ENCODE data around the gene EXOC6B. TPM values are rescaled to one million over a fixed set of nuclear protein-coding genes. Genes with fewer than 3 reads are reported as not detected.

Gene EXOC6B
- total RNA-seq: 9.2 TPM

DNA sequence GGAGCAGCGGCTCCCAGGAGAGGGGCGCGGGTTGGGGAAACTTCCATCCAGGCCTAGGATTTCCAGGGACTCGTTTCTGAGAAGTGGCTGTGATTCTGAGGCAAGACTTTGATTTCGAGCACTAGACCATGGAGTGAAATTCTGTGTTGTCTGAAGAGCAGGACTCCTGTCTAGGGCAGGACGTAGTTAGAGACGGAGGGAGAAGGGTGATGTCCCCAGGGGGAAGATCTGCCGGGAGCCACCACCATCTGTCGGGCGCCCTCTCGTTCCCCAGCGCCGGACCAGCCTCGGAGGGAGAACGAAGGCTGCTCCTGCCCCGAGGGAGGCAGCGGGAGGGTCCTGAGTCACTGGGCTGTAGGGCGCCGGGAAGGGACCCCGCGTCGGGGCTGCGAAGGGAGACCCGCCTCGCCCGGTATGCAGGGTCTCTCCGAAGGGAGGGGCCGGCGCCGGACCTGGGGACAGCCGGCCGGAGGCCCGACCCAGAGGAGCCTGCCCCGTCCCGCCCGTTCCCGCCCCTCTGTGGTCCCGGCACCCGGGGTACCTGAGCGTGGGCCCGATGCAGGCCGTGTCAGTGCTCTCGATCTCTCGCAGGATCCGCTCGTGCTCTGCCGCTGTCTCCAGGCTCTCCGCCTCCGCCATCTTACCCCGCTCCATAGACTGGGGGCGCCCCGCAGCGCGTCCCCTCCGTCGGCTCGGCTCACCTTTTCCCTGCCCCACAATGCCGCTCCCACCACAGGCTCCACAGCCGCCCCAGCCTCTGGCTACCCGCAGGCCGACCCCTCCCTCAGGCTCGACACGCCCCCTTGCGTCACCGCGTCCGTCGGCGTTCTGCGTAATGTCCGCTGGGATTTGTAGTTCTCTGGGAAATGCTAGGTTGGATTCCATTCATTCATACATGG, at the start of gene EXOC6B:
Gene EXOC6B, minus strand, starts transcription at position 777 of the 899 bp plus-strand sequence.
- DNase-seq (ENCODE audit: low read depth in 2 of 3, low spot score in 2 of 3): peak; percentile 53 to 88 (median 83)

DNA sequence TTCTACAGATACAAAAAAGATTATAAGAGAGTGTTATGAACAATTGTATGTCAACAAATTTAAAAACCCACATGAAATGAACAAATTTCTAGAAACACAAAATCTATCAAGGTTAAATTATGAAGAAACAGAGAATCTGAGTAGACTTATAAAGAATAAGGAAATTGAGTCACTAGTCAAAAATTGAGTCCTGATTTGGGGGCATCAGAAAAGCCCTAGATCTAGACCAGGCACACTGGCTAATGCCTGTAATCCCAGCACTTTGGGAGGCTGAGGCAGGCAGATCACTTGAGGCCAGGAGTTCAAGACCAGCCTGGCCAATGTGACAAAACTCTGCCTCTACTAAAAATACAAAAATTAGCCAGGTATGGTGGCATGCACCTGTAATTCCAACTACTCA, 46.0 kb upstream of the EXOC6B start:
- no peak for DNase-seq (ENCODE audit: low read depth in 2 of 3, low spot score in 2 of 3)

GRCh38 chr2:72871060-72871459, 45.2 kb upstream of the EXOC6B start:
- no peak for DNase-seq (ENCODE audit: low read depth in 2 of 3, low spot score in 2 of 3)

GRCh38 chr2:72864500-72864899, 38.7 kb upstream of the EXOC6B start:
- DNase-seq (ENCODE audit: low read depth in 2 of 3, low spot score in 2 of 3): no peak

GRCh38 chr2:72863046-72863445, 37.2 kb upstream of the EXOC6B start:
- no peak for DNase-seq (ENCODE audit: low read depth in 2 of 3, low spot score in 2 of 3)

DNA sequence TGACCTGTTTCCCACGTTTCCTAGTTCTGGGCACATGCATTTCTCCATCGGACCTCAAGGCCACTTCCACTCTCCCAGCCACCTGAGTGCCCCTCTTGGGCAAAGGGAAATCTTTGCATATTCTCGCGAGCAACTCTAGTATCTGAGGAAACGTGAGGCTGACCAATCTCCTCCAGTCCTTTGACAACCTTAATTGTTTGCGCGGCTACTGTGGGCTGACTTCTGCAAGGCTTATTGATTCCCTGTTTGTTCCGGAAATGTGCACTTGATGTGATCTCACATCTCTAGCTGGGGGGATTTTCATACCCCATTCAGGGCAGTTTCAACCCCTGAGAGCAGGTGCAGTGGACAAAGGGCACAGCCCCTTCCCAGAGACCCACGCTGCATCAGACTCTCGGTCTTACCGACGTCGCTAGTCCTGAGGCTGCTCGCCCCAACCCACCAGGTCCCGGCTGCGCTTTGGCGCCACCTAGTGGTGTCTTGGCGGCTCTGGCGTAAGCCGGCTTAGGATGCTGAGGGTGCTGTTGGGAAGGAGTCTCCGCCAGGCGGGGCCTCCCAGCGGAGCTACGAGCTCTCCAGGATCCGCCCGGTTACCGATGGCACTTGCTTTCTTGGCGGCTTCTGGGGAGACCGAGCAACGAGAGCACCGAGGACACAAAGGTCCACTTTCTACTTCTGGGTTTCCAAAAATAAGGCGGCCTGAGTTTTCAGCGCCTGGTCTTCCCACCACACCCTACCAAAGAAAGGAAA, 36.6 kb upstream of the EXOC6B start:
- DNase-seq (ENCODE audit: low read depth in 2 of 3, low spot score in 2 of 3): peak; percentile 84 to 87 (median 87)

- DNase-seq (ENCODE audit: low read depth in 2 of 3, low spot score in 2 of 3): peak; percentile 38 to 67 (median 57)
Observed at GRCh38 chr2:72859831-72860262, 34.0 kb upstream of the EXOC6B start.

DNA sequence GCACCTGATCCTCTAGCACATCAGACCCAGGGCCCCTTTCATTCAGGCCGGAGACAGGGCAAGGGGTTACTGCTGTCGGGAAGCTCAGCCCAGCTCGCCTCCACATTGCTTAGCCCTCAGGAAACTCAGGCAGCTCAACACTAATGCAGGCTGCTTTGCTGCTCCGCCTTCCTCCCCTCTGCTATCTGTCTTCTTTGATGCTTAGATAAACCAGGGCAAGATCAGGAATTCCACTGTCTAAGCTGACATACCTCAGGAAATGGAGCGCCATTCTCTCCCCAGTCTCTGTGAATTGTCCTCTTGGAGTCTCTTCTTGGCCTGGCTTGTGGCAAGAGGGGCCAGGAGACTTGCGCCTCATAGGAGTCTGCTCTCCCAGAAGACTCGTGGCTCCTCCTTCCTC, 25.5 kb upstream of the EXOC6B start:
- DNase-seq (ENCODE audit: low read depth in 2 of 3, low spot score in 2 of 3): no peak

- no peak for DNase-seq (ENCODE audit: low read depth in 2 of 3, low spot score in 2 of 3)
Observed at GRCh38 chr2:72849138-72849462, 23.3 kb upstream of the EXOC6B start.

GRCh38 chr2:72848436-72849137, 22.8 kb upstream of the EXOC6B start:
- DNase-seq (ENCODE audit: low read depth in 2 of 3, low spot score in 2 of 3): no peak

DNA sequence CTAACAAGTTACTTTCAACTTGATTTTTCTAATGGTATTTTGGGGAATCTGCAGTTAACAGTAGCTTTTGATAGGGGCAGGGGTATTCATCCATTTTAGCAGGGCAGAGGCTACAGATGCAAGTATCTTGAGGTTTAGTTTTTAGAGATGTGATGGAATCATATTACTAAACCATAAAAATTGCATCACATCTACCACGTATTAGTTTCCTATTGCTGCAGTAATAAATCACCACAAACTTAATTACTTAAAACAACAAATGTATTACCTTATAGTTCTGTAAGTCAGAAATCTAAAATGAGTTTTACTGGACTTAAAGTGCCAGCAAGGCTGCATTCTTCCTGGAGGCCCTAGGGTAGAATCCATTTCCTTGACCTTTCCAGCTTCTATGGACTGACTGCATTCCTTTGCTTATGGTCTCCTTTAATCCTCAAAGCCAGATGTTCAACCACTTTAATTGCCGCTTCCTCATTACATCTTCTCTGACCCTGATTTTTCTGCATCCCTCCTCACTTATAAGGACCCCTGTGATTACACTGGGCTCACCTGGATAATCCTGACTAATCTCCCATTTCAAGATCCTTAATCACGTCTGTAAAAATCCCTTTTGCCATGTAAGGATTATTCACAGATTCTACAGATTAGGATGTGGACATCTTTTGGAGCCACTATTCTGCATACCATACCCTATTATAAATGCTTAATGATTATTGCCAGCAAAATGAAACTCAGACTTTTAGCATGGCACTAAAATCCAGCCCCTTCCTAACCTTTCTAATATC, 21.9 kb upstream of the EXOC6B start:
- no peak for DNase-seq (ENCODE audit: low read depth in 2 of 3, low spot score in 2 of 3)

- DNase-seq (ENCODE audit: low read depth in 2 of 3, low spot score in 2 of 3): no peak
Observed at GRCh38 chr2:72846171-72847095, 20.6 kb upstream of the EXOC6B start.

GRCh38 chr2:72843301-72843700, 17.5 kb upstream of the EXOC6B start:
- no peak for DNase-seq (ENCODE audit: low read depth in 2 of 3, low spot score in 2 of 3)

GRCh38 chr2:72841462-72842125, 15.8 kb upstream of the EXOC6B start:
- no peak for DNase-seq (ENCODE audit: low read depth in 2 of 3, low spot score in 2 of 3)

DNA sequence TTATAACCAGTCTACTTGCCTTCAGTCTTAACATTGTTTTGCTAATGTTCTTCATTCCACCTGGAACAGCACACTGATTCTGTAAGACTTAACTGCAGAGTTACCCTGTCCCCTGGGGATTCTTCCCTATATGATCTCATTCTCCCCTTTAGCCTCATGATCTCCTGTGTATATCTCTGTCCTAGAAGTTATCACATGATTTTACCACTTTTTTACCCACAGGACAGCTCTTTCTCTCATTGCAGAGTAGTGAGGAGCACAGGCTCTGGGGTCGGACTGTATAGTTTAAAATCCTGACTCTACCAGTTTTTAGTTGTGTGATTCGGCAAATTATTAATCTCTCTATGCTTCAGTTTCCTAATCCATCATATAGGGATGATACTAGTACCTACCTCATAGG, 14.2 kb upstream of the EXOC6B start:
- DNase-seq (ENCODE audit: low read depth in 2 of 3, low spot score in 2 of 3): no peak

- no peak for DNase-seq (ENCODE audit: low read depth in 2 of 3, low spot score in 2 of 3)
Observed at GRCh38 chr2:72837171-72837570, 11.3 kb upstream of the EXOC6B start.

DNA sequence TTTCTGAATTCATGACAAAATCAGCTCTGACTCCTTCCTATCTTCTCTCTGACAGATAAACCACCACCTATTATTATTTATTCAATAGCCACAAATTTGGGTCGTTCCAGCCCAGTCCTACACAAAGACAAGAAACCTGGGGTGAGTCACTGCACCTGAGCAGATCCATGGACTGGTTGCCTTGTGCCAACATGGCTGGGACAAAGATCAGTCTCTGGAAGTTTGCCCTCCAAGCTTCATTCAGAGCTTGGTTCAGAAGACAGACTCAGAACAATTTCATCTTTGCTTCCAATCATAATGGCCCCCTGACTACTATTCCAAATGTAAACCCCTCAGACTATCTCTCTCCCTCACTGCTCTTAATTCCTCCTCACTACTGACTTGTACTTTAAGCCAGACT, 9.6 kb upstream of the EXOC6B start:
- DNase-seq (ENCODE audit: low read depth in 2 of 3, low spot score in 2 of 3): no peak

- DNase-seq (ENCODE audit: low read depth in 2 of 3, low spot score in 2 of 3): peak in 2 of 3 donors; percentile 31 to 42
Observed at GRCh38 chr2:72834596-72834995, 8.8 kb upstream of the EXOC6B start.
